IMR-90 (cell line): Measurements from ENCODE around the gene PCDHGA4. TPM values are rescaled to one million over a fixed set of nuclear protein-coding genes. Genes with fewer than 3 reads are reported as not detected.

Source experiments
- ATAC-seq: fragments of 200-7000 bp; cut with Tn5 transposase; 2 replicates; pipeline ENCODE4 v1.9.1; 2020; ENCODE audit warnings: low read depth, mild to moderate bottlenecking, moderate library complexity
- BruUV-seq: library from RNA; stranded (reverse); fragments of 400-500 nt; replicated peaks from 2 replicates; lab custom pipeline; 2021; lab: Mats Ljungman, UMichigan
- CTCF ChIA-PET: fragments of 300-600 bp; formaldehyde crosslinking; extraction: SDS; loops from one replicate; lab custom pipeline; 2021; ENCODE audit warnings: antibody characterized with exemption; lab: Yijun Ruan, JAX
- POLR2A ChIA-PET: fragments of 300-600 bp; sonication (Branson Sonifier 250); formaldehyde crosslinking; loops from one replicate; lab custom pipeline; 2022; ENCODE audit warnings: antibody characterized with exemption; ENCODE audit not compliant: unreplicated experiment; lab: Charles Lee
- DNase-seq: peaks from one replicate; pipeline ENCODE4 v3.0.0; 2013
- H2AFZ ChIP-seq: replicated peaks from 2 replicates; pipeline ENCODE3; 2013; ENCODE audit warnings: low read length, mild to moderate bottlenecking; ENCODE audit not compliant: poor library complexity
- H2AK5ac ChIP-seq: 2 replicates; pipeline ENCODE4 v1.6.1; 2013; ENCODE audit warnings: low read depth, low read length, inconsistent platforms
- H2AK9ac ChIP-seq: replicated peaks from 2 replicates; pipeline ENCODE3; 2013; ENCODE audit warnings: mild to moderate bottlenecking, low read depth, low read length, moderate library complexity; ENCODE audit not compliant: poor library complexity
- H2BK120ac ChIP-seq: 2 replicates; pipeline ENCODE4 v1.6.1; 2013; ENCODE audit warnings: low read depth, low read length, inconsistent platforms
- H2BK15ac ChIP-seq: 3 replicates; pipeline ENCODE4 v1.6.1; 2013; ENCODE audit warnings: low read depth, low read length, inconsistent platforms
- H2BK20ac ChIP-seq: 2 replicates; pipeline ENCODE4 v1.6.1; 2013; ENCODE audit warnings: low read depth, mild to moderate bottlenecking, inconsistent platforms, low read length, moderate library complexity
- H2BK5ac ChIP-seq: 2 replicates; pipeline ENCODE4 v1.6.1; 2013; ENCODE audit warnings: mild to moderate bottlenecking, low read depth, low read length, inconsistent platforms; ENCODE audit not compliant: poor library complexity, severe bottlenecking
- H3K14ac ChIP-seq: replicated peaks from 2 replicates; pipeline ENCODE4 v1.6.1; 2013; ENCODE audit warnings: low read depth, low read length, inconsistent platforms
- H3K18ac ChIP-seq: 2 replicates; pipeline ENCODE4 v1.6.1; 2013; ENCODE audit warnings: low read depth, low read length, control low read depth
- H3K23ac ChIP-seq: 2 replicates; pipeline ENCODE4 v1.6.1; 2013; ENCODE audit warnings: low read depth, low read length, inconsistent platforms
- H3K27ac ChIP-seq: 2 replicates; pipeline ENCODE4 v1.5.1; 2013; ENCODE audit warnings: mild to moderate bottlenecking, control low read depth, low read length; ENCODE audit not compliant: insufficient read depth
- H3K27me3 ChIP-seq: 2 replicates; pipeline ENCODE4 v1.6.1; 2013; ENCODE audit warnings: low read length; ENCODE audit not compliant: control insufficient read depth, insufficient read depth
- H3K36me3 ChIP-seq: 2 replicates; pipeline ENCODE4 v1.6.1; 2013; ENCODE audit warnings: low read length, mixed read lengths; ENCODE audit not compliant: control insufficient read depth, insufficient read depth
- H3K4ac ChIP-seq: 2 replicates; pipeline ENCODE4 v1.6.1; 2013; ENCODE audit warnings: low read depth, low read length, inconsistent platforms
- H3K4me1 ChIP-seq: 2 replicates; pipeline ENCODE4 v1.6.1; 2013; ENCODE audit warnings: low read length, mixed read lengths; ENCODE audit not compliant: control insufficient read depth, insufficient read depth
- H3K4me2 ChIP-seq: 2 replicates; pipeline ENCODE4 v1.6.1; 2013; ENCODE audit warnings: low read depth, mild to moderate bottlenecking, control low read depth, low read length, moderate library complexity
- H3K4me3 ChIP-seq: 2 replicates; pipeline ENCODE4 v1.5.1; 2013; ENCODE audit warnings: low read depth, mild to moderate bottlenecking, control low read depth, low read length, moderate library complexity; ENCODE audit not compliant: insufficient read depth
- H3K56ac ChIP-seq: 2 replicates; pipeline ENCODE4 v1.6.1; 2013; ENCODE audit warnings: low read length, inconsistent platforms; ENCODE audit not compliant: insufficient read depth; ENCODE audit errors: extremely low read depth
- H3K79me1 ChIP-seq, 2 experiments: 2 replicates each; pipeline ENCODE4 v1.6.1; 2013; ENCODE audit warnings: low read length in 2 of 2, inconsistent platforms in 1 of 2, low read depth in 1 of 2
- H3K9ac ChIP-seq: 2 replicates; pipeline ENCODE4 v1.6.1; 2013; ENCODE audit warnings: low read depth, low read length, control low read depth
- H3K9me1 ChIP-seq: 2 replicates; pipeline ENCODE4 v1.6.1; 2013; ENCODE audit warnings: low read length, inconsistent platforms; ENCODE audit not compliant: insufficient read depth
- H3K9me3 ChIP-seq: 2 replicates; pipeline ENCODE4 v1.6.1; 2013; ENCODE audit warnings: low read length; ENCODE audit not compliant: control insufficient read depth, insufficient read depth
- H4K20me1 ChIP-seq: 2 replicates; pipeline ENCODE4 v1.6.1; 2013; ENCODE audit warnings: low read length, inconsistent platforms; ENCODE audit not compliant: insufficient read depth
- H4K5ac ChIP-seq: 2 replicates; pipeline ENCODE4 v1.6.1; 2013; ENCODE audit warnings: mild to moderate bottlenecking, low read depth, low read length, control low read depth
- H4K8ac ChIP-seq, 2 experiments: 2 replicates each; pipeline ENCODE4 v1.6.1; 2013; ENCODE audit warnings: low read depth in 2 of 2, low read length in 2 of 2, control low read depth in 1 of 2, inconsistent platforms in 1 of 2
- H4K91ac ChIP-seq: 2 replicates; pipeline ENCODE4 v1.6.1; 2013; ENCODE audit warnings: low read depth, low read length, inconsistent platforms; ENCODE audit not compliant: insufficient read depth
- BHLHE40 ChIP-seq: fragments of 150-350 bp; IDR thresholded peaks from 2 replicates; pipeline ENCODE4 v1.6.1; 2016; ENCODE audit warnings: mild to moderate bottlenecking, low read depth, low read length
- CEBPB ChIP-seq: IDR thresholded peaks from 2 replicates; pipeline ENCODE4 v1.6.1; 2012; ENCODE audit warnings: low read depth, low read length, improper control_type of control experiment
- CHD1 ChIP-seq: IDR thresholded peaks from 2 replicates; pipeline ENCODE4 v1.6.1; 2012; ENCODE audit warnings: low read depth, low read length, improper control_type of control experiment
- FOS ChIP-seq: fragments of 150-350 bp; IDR thresholded peaks from 2 replicates; pipeline ENCODE4 v1.6.1; 2016; ENCODE audit warnings: low read depth, low read length
- MAZ ChIP-seq: IDR thresholded peaks from 2 replicates; pipeline ENCODE4 v1.6.1; 2012; ENCODE audit warnings: low read depth, mild to moderate bottlenecking, low read length, improper control_type of control experiment, moderate library complexity, borderline replicate concordance
- MXI1 ChIP-seq: IDR thresholded peaks from 2 replicates; pipeline ENCODE4 v1.6.1; 2012; ENCODE audit warnings: low read depth, mild to moderate bottlenecking, low read length, moderate library complexity, borderline replicate concordance
- POLR2A ChIP-seq: IDR thresholded peaks from 2 replicates; pipeline ENCODE4 v1.6.1; 2012; ENCODE audit warnings: mild to moderate bottlenecking, low read depth, low read length
- RAD21 ChIP-seq: IDR thresholded peaks from 2 replicates; pipeline ENCODE4 v1.6.1; 2012; ENCODE audit warnings: low read length, improper control_type of control experiment
- RCOR1 ChIP-seq: IDR thresholded peaks from 2 replicates; pipeline ENCODE4 v1.6.1; 2012; ENCODE audit warnings: mild to moderate bottlenecking, low read length, improper control_type of control experiment; ENCODE audit not compliant: insufficient replicate concordance
- RFX5 ChIP-seq: IDR thresholded peaks from 2 replicates; pipeline ENCODE4 v1.8.0; 2012; ENCODE audit warnings: low read depth, mild to moderate bottlenecking, low read length, moderate library complexity
- SMC3 ChIP-seq: fragments of 150-350 bp; IDR thresholded peaks from 2 replicates; pipeline ENCODE4 v1.6.1; 2016; ENCODE audit warnings: low read depth, mild to moderate bottlenecking, antibody characterized with exemption, low read length, moderate library complexity
- WGBS, 2 experiments: methylation state at CpG; one replicate each; pipeline versions ENCODE4 v1.1.5 to v1.1.7; 2013; ENCODE audit warnings: missing lambda C conversion rate in 2 of 2; ENCODE audit not compliant: insufficient read length in 1 of 2; ENCODE audit errors: extremely low coverage in 2 of 2; 5-methylcytosine and 5-hydroxymethylcytosine counted together
- dilution Hi-C: fragments of 300-500 bp; cut with HindIII; formaldehyde crosslinking; loops from one replicate; pipeline ENCODE4 v1.14.3; 2018; ENCODE audit warnings: low sequenced_read_pairs; ENCODE audit not compliant: unreplicated experiment
- in situ Hi-C: fragments of 300-500 bp; cut with MboI; formaldehyde crosslinking; loops from 3 replicates; pipeline ENCODE4 v1.14.3; 2019; ENCODE audit warnings: low sequenced_read_pairs, inconsistent platforms, mixed read lengths
- intact Hi-C: fragments of 100-400 bp; cut with micrococcal nuclease; formaldehyde crosslinking; loops from 2 replicates; pipeline ENCODE4 v1.10.0; 2022
- polyA plus RNA-seq, 3 experiments: library from polyadenylated mRNA; depleted of rRNA; stranded (reverse); fragments of >200 nt; gene quantifications; 2 replicates each; pipeline ENCODE4 v1.2.3, GENCODE V29; 2012; ENCODE audit warnings: low replicate concordance in 1 of 3
- total RNA-seq: library from RNA; depleted of rRNA; stranded (reverse); fragments of >200 nt; gene quantifications from 2 replicates; pipeline ENCODE4 v1.2.3, GENCODE V29; 2012
- TF ChIP-seq, protein P1 (sequence below): conservative IDR thresholded peaks from 2 replicates; pipeline ENCODE4 v1.5.1; 2012; ENCODE audit warnings: mild to moderate bottlenecking, low read depth, low read length, improper control_type of control experiment
- TF ChIP-seq, protein P2 (sequence below): fragments of 150-350 bp; IDR thresholded peaks from 2 replicates; pipeline ENCODE4 v1.6.1; 2016; ENCODE audit warnings: low read depth, mild to moderate bottlenecking, low read length, moderate library complexity, borderline replicate concordance
- TF ChIP-seq, protein P3 (sequence below): fragments of 150-350 bp; IDR thresholded peaks from 2 replicates; pipeline ENCODE4 v1.6.1; 2017; ENCODE audit warnings: mild to moderate bottlenecking, antibody characterized with exemption, low read length, low read depth

Gene PCDHGA4
- total and polyA plus RNA-seq, 2 of the 4 experiments (the other 2 are of a cell fraction): 3.5 to 5.4 TPM

DNA sequence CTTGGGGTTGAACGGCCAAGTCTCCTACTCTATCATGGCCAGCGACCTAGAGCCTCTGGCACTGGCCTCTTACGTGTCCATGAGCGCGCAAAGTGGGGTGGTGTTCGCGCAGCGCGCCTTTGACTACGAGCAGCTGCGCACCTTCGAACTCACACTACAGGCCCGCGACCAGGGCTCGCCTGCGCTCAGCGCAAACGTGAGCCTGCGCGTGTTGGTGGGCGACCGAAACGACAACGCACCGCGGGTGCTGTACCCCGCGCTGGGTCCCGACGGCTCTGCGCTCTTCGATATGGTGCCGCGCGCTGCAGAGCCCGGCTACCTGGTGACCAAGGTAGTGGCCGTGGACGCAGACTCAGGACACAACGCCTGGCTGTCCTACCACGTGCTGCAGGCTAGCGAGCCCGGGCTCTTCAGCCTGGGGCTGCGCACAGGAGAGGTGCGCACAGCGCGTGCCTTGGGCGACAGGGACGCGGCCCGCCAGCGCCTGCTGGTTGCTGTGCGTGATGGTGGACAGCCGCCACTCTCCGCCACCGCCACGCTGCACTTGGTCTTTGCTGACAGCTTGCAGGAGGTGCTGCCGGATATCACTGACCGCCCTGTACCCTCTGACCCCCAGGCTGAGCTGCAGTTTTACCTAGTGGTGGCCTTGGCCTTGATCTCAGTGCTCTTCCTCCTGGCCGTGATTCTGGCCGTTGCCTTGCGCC, 44.9 kb downstream of the PCDHGA4 start:
- Histone ChIP-seq H2AK9ac (peak overlapping the region; percentile 26), H2BK20ac (no peak overlapping the region), H3K56ac (no peak overlapping the region), H3K79me1 (peaks cover 13 to 22% of the 10 kb centered on the region in 2 experiments), H3K4me1 (no peaks in the 10 kb centered on the region), H3K27me3 (no peaks in the 10 kb centered on the region), H3K4me2 (peak overlapping the region; percentile 42; the same call in 1 of the 2 replicates), H4K8ac (no peak overlapping the region), H3K18ac (no peak overlapping the region), H3K36me3 (peaks cover 18% of the 10 kb centered on the region), H4K5ac (no peak overlapping the region), H2BK120ac (no peak overlapping the region), H3K4ac (no peak overlapping the region), H3K27ac (no peak overlapping the region), H4K91ac (no peak overlapping the region), H2BK15ac (no peak overlapping the region), H3K9me1 (no peaks in the 10 kb centered on the region), H2BK5ac (no peak overlapping the region), H3K14ac (no peak overlapping the region), H3K23ac (no peak overlapping the region), H2AK5ac (no peak overlapping the region), H2AFZ (peak overlapping the region; percentile 58), H3K4me3 (peak overlapping the region; percentile 13; the same call in 1 of the 2 replicates), H4K20me1 (no peaks in the 10 kb centered on the region), H3K9me3 (peaks cover 46% of the 10 kb centered on the region), H3K9ac (no peak overlapping the region)
- TF ChIP-seq RCOR1 (no peak), MXI1 (no peak), RAD21 (no peak), MAZ (no peak), FOS (no peak), CHD1 (no peak), CEBPB (no peak), POLR2A (no peak), SMC3 (no peak), RFX5 (no peak), BHLHE40 (no peak)
- TF ChIP-seq, protein P1, sequence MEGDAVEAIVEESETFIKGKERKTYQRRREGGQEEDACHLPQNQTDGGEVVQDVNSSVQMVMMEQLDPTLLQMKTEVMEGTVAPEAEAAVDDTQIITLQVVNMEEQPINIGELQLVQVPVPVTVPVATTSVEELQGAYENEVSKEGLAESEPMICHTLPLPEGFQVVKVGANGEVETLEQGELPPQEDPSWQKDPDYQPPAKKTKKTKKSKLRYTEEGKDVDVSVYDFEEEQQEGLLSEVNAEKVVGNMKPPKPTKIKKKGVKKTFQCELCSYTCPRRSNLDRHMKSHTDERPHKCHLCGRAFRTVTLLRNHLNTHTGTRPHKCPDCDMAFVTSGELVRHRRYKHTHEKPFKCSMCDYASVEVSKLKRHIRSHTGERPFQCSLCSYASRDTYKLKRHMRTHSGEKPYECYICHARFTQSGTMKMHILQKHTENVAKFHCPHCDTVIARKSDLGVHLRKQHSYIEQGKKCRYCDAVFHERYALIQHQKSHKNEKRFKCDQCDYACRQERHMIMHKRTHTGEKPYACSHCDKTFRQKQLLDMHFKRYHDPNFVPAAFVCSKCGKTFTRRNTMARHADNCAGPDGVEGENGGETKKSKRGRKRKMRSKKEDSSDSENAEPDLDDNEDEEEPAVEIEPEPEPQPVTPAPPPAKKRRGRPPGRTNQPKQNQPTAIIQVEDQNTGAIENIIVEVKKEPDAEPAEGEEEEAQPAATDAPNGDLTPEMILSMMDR: no peak
- TF ChIP-seq, protein P2, sequence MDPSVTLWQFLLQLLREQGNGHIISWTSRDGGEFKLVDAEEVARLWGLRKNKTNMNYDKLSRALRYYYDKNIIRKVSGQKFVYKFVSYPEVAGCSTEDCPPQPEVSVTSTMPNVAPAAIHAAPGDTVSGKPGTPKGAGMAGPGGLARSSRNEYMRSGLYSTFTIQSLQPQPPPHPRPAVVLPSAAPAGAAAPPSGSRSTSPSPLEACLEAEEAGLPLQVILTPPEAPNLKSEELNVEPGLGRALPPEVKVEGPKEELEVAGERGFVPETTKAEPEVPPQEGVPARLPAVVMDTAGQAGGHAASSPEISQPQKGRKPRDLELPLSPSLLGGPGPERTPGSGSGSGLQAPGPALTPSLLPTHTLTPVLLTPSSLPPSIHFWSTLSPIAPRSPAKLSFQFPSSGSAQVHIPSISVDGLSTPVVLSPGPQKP: no peak
- TF ChIP-seq, protein P3, sequence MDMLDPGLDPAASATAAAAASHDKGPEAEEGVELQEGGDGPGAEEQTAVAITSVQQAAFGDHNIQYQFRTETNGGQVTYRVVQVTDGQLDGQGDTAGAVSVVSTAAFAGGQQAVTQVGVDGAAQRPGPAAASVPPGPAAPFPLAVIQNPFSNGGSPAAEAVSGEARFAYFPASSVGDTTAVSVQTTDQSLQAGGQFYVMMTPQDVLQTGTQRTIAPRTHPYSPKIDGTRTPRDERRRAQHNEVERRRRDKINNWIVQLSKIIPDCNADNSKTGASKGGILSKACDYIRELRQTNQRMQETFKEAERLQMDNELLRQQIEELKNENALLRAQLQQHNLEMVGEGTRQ: no peak
- POLR2A ChIA-PET: no interaction called here
- intact Hi-C loops: no loop called here
- in situ Hi-C loops: no loop called here
- WGBS, 2 experiments: 40% methylated on average over 39 of the region's 61 CpGs; no CpG with 5 or more reads in 1 of the 2 experiments
- no TSS peak for BruUV-seq
- no peak for DNase-seq
- CTCF ChIA-PET: no interaction called here
- ATAC-seq: no peak
- dilution Hi-C loops: no loop called here
